RKO (cell line): ENCODE data around the gene CHTOP.
"Not testable (repeated sequence)": the region's sequence is repeated elsewhere in the genome, so short reads cannot be mapped to it uniquely, and the experiment has no call there.

Experiments
- DNase-seq: peaks from one replicate; pipeline ENCODE4 v3.0.0-alpha.2; 2016; ENCODE audit warnings: low spot score

The CHTOP gene

GRCh38 chr1:153633161-153633753 is 609 bp upstream of the CHTOP start:
- peak; percentile 47 for DNase-seq

GRCh38 chr1:153635872-153636271 is 2.0 kb downstream of the CHTOP start:
- DNase-seq: no peak

DNA sequence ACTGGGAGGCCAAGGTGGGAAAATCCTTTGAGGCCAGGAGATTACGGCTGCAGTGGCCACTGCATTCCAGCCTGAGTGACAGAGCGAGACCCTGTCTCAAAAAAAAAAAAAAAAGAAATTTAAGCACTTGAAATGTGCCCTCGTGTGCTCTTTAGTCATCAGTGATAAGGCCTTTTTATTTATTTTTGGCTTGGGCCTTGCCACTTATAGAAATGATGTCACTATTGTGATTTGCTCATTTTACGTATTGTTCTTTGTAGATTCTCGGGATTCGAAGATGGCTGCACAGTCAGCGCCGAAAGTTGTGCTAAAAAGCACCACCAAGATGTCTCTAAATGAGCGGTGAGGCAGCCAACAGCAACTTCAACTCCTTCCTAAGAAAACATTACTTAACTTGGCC is 2.4 kb downstream of the CHTOP start:
- DNase-seq: no peak

DNA sequence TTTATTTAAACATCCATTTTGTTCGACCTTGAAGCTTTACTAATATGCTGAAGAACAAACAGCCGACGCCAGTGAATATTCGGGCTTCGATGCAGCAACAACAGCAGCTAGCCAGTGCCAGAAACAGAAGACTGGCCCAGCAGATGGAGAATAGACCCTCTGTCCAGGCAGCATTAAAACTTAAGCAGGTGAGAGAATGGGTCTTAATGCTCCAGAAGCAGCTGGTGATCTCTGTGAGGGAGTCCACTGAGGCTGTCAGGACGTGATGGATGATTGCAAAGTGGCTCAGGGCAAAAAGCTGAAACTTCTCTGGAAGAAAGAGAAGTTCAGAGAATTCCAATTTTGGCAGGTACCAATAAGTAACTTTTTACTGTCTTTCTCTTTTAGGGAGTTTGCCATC is 4.4 kb downstream of the CHTOP start:
- DNase-seq: no peak

DNA sequence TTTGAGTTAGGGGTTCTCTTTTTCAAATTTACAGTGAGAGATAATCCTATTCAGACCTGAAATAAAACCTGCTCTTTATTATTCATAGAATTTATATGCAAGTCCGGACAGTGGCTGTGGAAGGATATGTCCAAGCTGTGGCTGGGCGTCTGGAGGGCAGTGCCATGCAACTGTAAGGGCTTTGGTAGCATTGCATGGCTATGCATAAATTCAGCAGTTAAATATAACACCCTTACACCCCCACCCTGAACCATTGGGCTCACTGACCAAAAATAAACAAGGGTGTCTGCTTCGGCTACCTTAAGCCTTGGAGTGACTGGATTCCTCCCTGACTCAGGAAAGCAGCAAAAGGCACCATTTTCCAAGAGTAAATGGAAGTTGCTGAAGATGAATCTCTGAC is 5.4 kb downstream of the CHTOP start:
- no peak for DNase-seq

DNA sequence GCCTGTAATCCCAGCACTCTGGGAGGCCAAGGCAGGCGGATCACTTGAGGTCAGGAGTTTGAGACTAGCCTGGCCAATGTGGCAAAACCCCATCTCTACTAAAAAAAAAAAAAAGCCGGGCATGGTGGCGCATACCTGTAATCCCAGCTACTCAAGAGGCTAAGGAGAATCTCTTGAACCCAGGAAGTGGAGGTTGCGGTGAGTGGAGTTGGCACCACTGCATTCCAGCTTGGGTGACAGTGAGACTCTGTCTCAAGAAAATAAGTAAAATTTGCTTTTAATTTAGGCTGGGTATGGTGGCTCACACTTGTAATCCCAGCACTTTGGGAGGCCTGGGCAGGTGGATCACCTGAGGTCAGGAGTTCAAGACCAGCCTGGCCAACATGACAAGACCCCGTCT is 6.3 kb downstream of the CHTOP start:
- not testable (repeated sequence) for DNase-seq

GRCh38 chr1:153640861-153641260 is 7.0 kb downstream of the CHTOP start:
- DNase-seq: no peak

DNA sequence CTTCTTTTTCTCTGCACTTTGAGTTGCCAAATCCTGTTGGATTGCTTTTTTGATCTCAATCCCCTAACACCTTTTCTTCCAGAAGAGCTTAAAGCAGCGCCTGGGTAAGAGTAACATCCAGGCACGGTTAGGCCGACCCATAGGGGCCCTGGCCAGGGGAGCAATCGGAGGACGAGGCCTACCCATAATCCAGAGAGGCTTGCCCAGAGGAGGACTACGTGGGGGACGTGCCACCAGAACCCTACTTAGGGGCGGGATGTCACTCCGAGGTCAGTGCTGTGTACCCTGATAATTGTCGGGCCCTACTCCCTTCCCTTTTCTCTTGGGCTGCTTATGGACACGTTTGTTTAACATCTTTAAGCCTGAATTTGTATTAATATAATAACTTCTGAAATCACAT is 8.3 kb downstream of the CHTOP start:
- no peak for DNase-seq

DNA sequence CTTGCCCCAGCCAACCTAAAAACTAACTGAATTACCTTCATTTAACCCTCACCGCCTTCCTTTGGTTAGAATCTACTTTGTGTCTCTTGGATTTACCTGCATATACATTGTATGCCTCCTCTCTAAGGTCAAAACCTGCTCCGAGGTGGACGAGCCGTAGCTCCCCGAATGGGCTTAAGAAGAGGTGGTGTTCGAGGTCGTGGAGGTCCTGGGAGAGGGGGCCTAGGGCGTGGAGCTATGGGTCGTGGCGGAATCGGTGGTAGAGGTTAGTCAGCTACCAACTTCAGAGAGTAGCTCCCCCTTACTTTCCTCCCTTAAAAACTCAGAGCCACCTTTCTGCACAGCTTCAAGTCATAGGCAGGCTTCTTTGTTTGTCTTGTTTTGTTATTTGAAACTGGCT is 9.2 kb downstream of the CHTOP start:
- DNase-seq: no peak

- no peak for DNase-seq
Measured at GRCh38 chr1:153643816-153644215, 9.9 kb downstream of the CHTOP start.

- no peak for DNase-seq
Measured at GRCh38 chr1:153646672-153647345, 12.9 kb downstream of the CHTOP start.

DNA sequence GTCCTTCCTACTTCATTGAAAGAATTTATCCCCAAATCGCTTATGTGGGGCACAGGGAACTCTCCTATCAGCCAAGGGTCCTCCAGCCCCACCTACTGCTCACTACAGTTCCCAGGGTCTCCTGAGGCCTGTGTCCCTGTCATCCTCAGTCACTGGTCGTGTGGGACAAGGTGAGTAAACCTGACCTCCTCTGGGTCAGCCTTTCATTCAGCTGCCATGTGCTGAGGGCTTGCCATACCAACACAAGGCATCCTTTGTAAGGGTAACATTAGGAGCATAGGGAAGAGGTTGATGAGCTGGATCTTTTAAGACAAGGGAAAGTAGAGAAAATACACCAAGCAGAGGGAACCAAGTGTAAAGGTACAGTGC is 13.5 kb downstream of the CHTOP start:
- DNase-seq: no peak

DNA sequence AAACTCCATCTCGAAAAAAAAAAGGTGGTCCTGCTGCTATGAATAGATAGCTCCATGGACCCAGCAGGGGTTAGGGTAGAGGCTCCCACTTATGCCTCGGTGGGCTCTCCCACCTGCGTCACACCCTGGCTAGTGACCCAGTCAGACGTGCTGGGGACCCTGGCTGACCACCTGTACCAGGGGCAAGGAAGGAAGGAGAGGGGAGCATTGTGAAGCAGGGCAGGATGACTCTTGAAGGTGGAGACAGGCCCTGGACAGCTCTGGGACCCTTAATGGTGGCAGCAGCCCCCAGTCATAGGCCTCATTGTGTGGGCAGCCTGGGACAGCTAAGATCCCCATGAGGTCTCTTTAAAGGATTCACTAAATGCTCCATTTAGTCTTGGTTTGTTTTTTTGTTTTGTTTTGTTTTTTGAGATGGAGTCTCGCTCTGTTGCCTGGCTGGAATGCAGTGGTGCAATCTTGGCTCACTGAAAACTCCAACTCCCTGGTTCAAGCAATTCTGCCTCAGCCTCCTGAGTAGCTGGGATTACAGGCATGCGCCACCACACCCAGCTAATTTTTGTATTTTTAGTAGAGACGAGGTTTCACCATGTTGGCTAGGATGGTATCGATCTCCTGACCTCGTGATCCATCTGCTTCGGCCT is 14.3 kb downstream of the CHTOP start:
- no peak for DNase-seq

GRCh38 chr1:153649137-153649862 is 15.4 kb downstream of the CHTOP start:
- DNase-seq: no peak

GRCh38 chr1:153649863-153650235 is 16.0 kb downstream of the CHTOP start:
- no peak for DNase-seq

DNA sequence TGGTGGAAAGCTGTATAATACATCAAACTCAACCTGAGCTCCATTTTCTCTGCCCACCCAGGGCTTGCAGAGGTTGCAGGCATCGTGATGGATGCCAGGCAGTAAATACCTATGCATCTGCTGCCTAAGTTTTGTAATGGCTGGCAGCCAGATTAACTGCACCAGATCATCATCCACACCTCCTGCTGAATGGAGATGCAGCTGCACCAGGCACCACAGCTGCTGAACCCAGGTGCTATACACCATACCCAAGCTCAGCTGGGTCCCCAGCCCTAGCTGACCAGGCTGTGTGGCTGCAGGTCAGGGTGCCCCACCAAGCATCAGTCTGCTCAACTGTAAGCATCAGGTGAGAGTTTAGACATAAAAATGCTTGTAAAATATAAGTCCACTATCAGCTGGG is 17.9 kb downstream of the CHTOP start:
- no peak for DNase-seq

- DNase-seq: no peak
Measured at GRCh38 chr1:153652805-153653500, 19.1 kb downstream of the CHTOP start.

- no peak for DNase-seq
Measured at GRCh38 chr1:153655333-153655732, 21.5 kb downstream of the CHTOP start.

DNA sequence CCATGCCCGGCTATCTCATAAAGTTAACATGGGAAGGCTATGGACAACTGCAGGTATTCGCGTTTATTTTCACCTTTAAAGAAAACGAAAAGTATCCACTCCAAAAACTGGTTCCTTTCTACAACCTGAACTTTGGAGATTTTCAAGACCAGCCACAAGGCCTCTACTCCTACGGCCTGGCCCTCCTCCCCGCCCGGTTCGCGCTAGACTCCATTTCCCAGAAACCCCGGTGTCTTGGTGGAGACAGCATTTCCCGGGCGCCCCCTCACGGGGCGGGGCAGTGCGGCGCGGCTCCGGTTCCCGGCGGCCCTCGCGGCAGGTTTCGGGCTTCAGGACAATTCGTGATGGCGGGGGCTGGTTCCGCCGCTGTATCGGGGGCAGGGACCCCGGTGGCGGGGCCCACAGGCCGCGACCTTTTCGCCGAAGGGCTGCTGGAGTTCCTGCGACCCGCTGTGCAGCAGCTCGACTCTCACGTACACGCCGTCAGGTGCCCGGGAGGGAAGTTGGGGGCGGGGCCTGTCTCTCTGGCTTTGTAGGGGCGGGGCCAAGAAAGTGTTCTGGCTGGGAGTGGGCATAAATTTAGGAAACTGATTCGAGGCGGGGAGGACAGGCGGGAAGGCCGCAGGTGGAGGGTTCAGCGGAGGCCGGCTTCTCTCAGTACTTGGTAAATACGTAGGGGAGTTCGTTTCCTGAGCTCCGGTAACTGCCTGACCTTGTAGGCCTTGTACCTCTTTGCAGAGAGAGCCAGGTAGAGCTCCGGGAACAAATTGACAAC is 24.7 kb downstream of the CHTOP start, which contains the start of gene SNAPIN:
SNAPIN (plus strand) TSS at position 304 of the 775 bp plus-strand sequence; CDS start at position 345, 41 bp downstream.
- DNase-seq: peak; percentile 90

GRCh38 chr1:153659175-153659534 is 25.3 kb downstream of the CHTOP start:
- DNase-seq: no peak

- DNase-seq: no peak
Measured at GRCh38 chr1:153659656-153660055, 25.8 kb downstream of the CHTOP start.
